Measurements from ENCODE around the gene EIF4G1.

Gene EIF4G1

GRCh38 chr3:184283681-184284080 is 30.7 kb upstream of the EIF4G1 start:
- no peaks in the 10 kb centered on the region for H3K4me1 ChIP-seq (ENCODE audit: control insufficient read depth, low read length)
- H3F3A ChIP-seq (ENCODE audit: control insufficient read depth, insufficient read depth): no peaks in the 10 kb centered on the region
- H4K20me1 ChIP-seq (ENCODE audit: control insufficient read depth, insufficient read depth, low read depth, low read length): no peaks in the 10 kb centered on the region
- H3K9me2 ChIP-seq (replicated peaks; ENCODE audit: control insufficient read depth, low read length): no peaks in the 10 kb centered on the region
- H3K4me2 ChIP-seq (ENCODE audit: low read length): no peak overlapping the region
- peaks cover 8% of the 10 kb centered on the region for H3K27me3 ChIP-seq (ENCODE audit: control insufficient read depth, low read length)
- no peak overlapping the region for H3K27ac ChIP-seq (ENCODE audit: low read depth, low read length)
- TF ChIP-seq, protein P1, sequence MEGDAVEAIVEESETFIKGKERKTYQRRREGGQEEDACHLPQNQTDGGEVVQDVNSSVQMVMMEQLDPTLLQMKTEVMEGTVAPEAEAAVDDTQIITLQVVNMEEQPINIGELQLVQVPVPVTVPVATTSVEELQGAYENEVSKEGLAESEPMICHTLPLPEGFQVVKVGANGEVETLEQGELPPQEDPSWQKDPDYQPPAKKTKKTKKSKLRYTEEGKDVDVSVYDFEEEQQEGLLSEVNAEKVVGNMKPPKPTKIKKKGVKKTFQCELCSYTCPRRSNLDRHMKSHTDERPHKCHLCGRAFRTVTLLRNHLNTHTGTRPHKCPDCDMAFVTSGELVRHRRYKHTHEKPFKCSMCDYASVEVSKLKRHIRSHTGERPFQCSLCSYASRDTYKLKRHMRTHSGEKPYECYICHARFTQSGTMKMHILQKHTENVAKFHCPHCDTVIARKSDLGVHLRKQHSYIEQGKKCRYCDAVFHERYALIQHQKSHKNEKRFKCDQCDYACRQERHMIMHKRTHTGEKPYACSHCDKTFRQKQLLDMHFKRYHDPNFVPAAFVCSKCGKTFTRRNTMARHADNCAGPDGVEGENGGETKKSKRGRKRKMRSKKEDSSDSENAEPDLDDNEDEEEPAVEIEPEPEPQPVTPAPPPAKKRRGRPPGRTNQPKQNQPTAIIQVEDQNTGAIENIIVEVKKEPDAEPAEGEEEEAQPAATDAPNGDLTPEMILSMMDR (IDR thresholded peaks at IDR 0.05; ENCODE audit: low read depth, low read length, poor library complexity, severe bottlenecking): no peak
- no peak for TF ChIP-seq EZH2phosphoT487 (IDR thresholded peaks at IDR 0.05; ENCODE audit: borderline replicate concordance, low read length)
- no peak overlapping the region for H3K4me3 ChIP-seq (ENCODE audit: low read length)
- no peaks in the 10 kb centered on the region for H3K79me2 ChIP-seq (ENCODE audit: control insufficient read depth, low read length)
- H3K36me3 ChIP-seq (ENCODE audit: control insufficient read depth, low read length): no peaks in the 10 kb centered on the region
- no peaks in the 10 kb centered on the region for H3K9me3 ChIP-seq (ENCODE audit: control insufficient read depth, insufficient read depth, low read length)

DNA sequence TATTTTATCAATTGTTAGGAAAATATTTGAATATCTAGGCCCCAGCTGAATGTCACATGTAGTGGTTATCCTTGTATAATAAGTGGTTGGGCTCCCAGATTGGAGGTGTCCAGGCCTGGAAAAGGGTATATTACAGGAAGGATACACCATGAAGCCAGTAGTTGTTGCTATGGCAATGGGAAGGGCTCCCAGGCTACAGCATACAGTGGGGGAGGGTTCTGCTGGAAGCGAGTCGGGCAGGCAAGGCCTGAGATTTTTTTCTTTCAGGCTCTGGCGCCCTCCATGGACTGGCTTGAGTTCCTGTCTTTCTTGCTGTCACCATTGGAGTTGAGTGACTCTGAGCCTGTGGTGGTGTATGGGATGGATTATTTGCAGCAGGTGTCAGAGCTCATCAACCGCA is 29.7 kb upstream of the EIF4G1 start:
- TF ChIP-seq EZH2phosphoT487 (IDR thresholded peaks at IDR 0.05; ENCODE audit: borderline replicate concordance, low read length): no peak
- TF ChIP-seq, protein P1 (IDR thresholded peaks at IDR 0.05; ENCODE audit: low read depth, low read length, poor library complexity, severe bottlenecking): peak; percentile 52
- no peaks in the 10 kb centered on the region for H4K20me1 ChIP-seq (ENCODE audit: control insufficient read depth, insufficient read depth, low read depth, low read length)
- peaks cover 8% of the 10 kb centered on the region for H3K27me3 ChIP-seq (ENCODE audit: control insufficient read depth, low read length)
- no peaks in the 10 kb centered on the region for H3K9me3 ChIP-seq (ENCODE audit: control insufficient read depth, insufficient read depth, low read length)
- no peaks in the 10 kb centered on the region for H3K4me1 ChIP-seq (ENCODE audit: control insufficient read depth, low read length)
- no peak overlapping the region for H3K27ac ChIP-seq (ENCODE audit: low read depth, low read length)
- no peaks in the 10 kb centered on the region for H3F3A ChIP-seq (ENCODE audit: control insufficient read depth, insufficient read depth)
- H3K9me2 ChIP-seq (replicated peaks; ENCODE audit: control insufficient read depth, low read length): no peaks in the 10 kb centered on the region
- no peak overlapping the region for H3K4me2 ChIP-seq (ENCODE audit: low read length)
- no peaks in the 10 kb centered on the region for H3K36me3 ChIP-seq (ENCODE audit: control insufficient read depth, low read length)
- no peak overlapping the region for H3K4me3 ChIP-seq (ENCODE audit: low read length)
- H3K79me2 ChIP-seq (ENCODE audit: control insufficient read depth, low read length): no peaks in the 10 kb centered on the region

DNA sequence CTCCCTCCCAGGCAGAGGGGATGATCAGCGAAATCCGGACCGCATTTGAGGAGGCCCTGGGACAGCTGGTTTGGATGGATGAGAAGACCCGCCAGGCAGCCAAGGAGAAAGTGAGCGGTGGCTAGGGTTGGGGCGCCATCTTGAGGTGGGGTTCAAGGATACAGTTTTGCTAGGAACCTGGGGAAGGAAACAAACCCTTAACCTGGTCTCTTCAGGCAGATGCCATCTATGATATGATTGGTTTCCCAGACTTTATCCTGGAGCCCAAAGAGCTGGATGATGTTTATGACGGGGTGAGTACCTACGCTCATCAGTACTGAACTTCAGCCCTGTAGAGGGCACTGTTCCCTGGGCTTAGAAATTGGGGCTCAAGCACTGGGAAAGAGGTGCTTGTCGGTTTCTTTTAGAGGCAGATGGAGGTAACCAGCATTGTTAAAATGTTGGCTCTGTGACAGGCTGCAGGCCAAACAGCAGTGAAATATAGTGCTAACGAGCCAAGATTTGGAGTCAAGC is 24.9 kb upstream of the EIF4G1 start:
- Histone ChIP-seq H3K79me2 (ENCODE audit: control insufficient read depth, low read length) (no peaks in the 10 kb centered on the region), H4K20me1 (ENCODE audit: control insufficient read depth, insufficient read depth, low read depth, low read length) (no peaks in the 10 kb centered on the region), H3K9me3 (ENCODE audit: control insufficient read depth, insufficient read depth, low read length) (no peaks in the 10 kb centered on the region), H3K27me3 (ENCODE audit: control insufficient read depth, low read length) (peaks cover 14% of the 10 kb centered on the region), H3K36me3 (ENCODE audit: control insufficient read depth, low read length) (no peaks in the 10 kb centered on the region), H3K27ac (ENCODE audit: low read depth, low read length) (no peak overlapping the region), H3K4me1 (ENCODE audit: control insufficient read depth, low read length) (no peaks in the 10 kb centered on the region), H3K4me2 (ENCODE audit: low read length) (no peak overlapping the region), H3K9me2 (replicated peaks; ENCODE audit: control insufficient read depth, low read length) (no peaks in the 10 kb centered on the region), H3F3A (ENCODE audit: control insufficient read depth, insufficient read depth) (no peaks in the 10 kb centered on the region), H3K4me3 (ENCODE audit: low read length) (no peak overlapping the region)
- TF ChIP-seq, protein P1 (IDR thresholded peaks at IDR 0.05; ENCODE audit: low read depth, low read length, poor library complexity, severe bottlenecking): peak; percentile 83
- TF ChIP-seq EZH2phosphoT487 (IDR thresholded peaks at IDR 0.05; ENCODE audit: borderline replicate concordance, low read length): no peak
